WTC11 (cell line): ENCODE results near the gene ZNF80.

ENCODE experiments used
- CTCF ChIP-seq: fragments of 200-600 bp; IDR thresholded peaks from 2 replicates; pipeline ENCODE4 v1.8.0; 2022; ENCODE audit warnings: antibody characterized with exemption
- JUN ChIP-seq: sonication (generic); formaldehyde crosslinking; IDR thresholded peaks from 2 replicates; pipeline ENCODE4 v1.8.0; 2023; ENCODE audit warnings: mild to moderate bottlenecking, missing genetic modification reagents
- MAX ChIP-seq: sonication (generic); formaldehyde crosslinking; IDR thresholded peaks from 2 replicates; pipeline ENCODE4 v1.8.0; 2022; ENCODE audit warnings: mild to moderate bottlenecking, missing genetic modification reagents
- MYBL2 ChIP-seq: sonication (generic); formaldehyde crosslinking; IDR thresholded peaks from 2 replicates; pipeline ENCODE4 v1.8.1; 2023; ENCODE audit warnings: mild to moderate bottlenecking, moderate library complexity, missing genetic modification reagents
- NFYB ChIP-seq: sonication (generic); formaldehyde crosslinking; conservative IDR thresholded peaks from 2 replicates; pipeline ENCODE4 v1.8.0; 2022; ENCODE audit warnings: low read depth, missing genetic modification reagents
- NR2C2 ChIP-seq: sonication (generic); formaldehyde crosslinking; IDR thresholded peaks from 2 replicates; pipeline ENCODE4 v1.8.0; 2022; ENCODE audit warnings: mild to moderate bottlenecking, missing genetic modification reagents
- ZNF423 ChIP-seq: fragments of 250-450 bp; sonication (Bioruptor Pico); IDR thresholded peaks from 2 replicates; pipeline ENCODE4 v2.1.2; 2022; ENCODE audit warnings: mild to moderate bottlenecking, moderate library complexity

DNA sequence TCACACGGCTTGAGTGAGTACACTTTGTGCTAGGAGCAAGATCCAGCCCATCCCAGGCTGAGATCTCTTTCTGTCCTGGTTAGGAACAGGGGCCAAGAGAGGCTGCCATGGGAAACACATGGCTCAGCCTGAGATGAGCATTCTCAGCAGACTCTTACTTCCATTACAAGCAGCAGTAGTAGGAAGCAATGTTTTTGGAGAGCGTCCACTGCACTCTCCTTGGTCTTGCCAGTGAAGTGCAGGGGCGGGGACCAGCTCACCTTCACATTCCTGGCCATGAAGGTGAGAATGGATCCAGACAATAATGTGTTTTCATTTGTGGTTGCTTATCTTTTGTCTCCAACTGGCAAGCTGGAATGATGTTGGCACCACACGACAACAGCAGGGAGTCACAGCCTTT is 24.7 kb downstream of the ZNF80 start:
- TF ChIP-seq CTCF (no peak), MYBL2 (CRISPR knock-in tag) (no peak), JUN (CRISPR knock-in tag) (no peak), MAX (CRISPR knock-in tag) (no peak), NFYB (CRISPR knock-in tag) (no peak), ZNF423 (CRISPR knock-in tag) (no peak), NR2C2 (CRISPR knock-in tag) (no peak)
